ENCODE measurements around the gene TP53BP1. TPM values are rescaled to one million over a fixed set of nuclear protein-coding genes. Genes with fewer than 3 reads are reported as not detected.
A peak's percentile ranks its signal among the peaks of the same experiment; 100 is the strongest.

The TP53BP1 gene
- total and polyA plus RNA-seq, 2 of the 13 experiments (the other 11 are each of a cell fraction or from before 2014, with no cell fraction given): 17.1 to 17.4 TPM

DNA sequence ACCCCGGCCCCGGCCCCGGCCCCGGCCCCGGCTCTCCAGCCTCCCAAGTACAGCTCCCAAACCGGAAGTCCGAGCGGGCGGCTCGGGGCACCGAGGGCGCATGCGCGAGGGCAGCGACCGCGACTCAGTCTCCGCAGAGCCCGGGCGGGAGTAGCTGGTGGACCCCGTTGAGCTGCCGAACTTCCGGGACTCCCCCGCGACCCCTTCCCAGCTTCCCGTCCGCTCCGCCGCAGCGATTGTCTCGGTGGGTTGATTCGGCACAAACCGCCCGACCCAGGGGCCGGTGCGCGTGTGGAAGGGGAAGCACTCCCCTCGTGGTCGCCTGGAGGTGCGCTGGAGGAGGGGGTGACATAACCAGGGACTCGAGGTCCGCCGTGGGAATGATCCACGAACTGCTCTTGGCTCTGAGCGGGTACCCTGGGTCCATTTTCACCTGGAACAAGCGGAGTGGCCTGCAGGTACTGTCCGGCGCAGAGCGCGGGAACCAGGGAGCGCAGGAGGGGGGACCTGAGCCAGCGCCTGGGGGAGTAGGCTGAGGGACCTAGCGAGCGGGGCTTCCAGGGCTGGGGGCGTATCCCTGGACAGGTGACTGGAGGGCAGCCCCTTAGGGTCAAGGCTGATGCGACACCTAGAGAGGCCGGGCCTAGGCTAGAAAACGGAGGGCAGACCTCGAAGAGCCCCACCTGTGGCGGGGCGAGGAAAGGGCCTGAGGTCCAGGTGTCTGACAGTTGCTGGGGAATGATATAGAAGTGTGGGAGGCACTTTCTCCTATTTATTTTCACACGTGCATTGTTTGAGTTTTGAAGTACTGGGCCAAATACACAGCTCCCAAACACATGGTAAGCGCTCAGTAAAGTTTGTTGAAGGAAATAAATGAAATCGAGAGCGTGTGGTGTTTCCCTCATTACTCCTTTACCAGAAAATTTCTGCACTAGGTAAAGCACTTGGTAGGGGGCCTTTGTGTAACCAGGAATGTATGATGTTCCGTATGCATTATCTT is 121.7 kb downstream of the TP53BP1 start, which contains the start of the genes TUBGCP4 and ZSCAN29 (continued):
- TF ChIP-seq, protein P1, sequence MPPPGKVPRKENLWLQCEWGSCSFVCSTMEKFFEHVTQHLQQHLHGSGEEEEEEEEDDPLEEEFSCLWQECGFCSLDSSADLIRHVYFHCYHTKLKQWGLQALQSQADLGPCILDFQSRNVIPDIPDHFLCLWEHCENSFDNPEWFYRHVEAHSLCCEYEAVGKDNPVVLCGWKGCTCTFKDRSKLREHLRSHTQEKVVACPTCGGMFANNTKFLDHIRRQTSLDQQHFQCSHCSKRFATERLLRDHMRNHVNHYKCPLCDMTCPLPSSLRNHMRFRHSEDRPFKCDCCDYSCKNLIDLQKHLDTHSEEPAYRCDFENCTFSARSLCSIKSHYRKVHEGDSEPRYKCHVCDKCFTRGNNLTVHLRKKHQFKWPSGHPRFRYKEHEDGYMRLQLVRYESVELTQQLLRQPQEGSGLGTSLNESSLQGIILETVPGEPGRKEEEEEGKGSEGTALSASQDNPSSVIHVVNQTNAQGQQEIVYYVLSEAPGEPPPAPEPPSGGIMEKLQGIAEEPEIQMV (CRISPR knock-in tag; IDR thresholded peaks at IDR 0.05; ENCODE audit: low read depth): peak; percentile 71; the same call in 1 of the 2 replicates
- no peak for TF ChIP-seq ZNF737 (CRISPR knock-in tag; IDR thresholded peaks at IDR 0.05; ENCODE audit: borderline replicate concordance)
- TF ChIP-seq JARID2 (CRISPR knock-in tag; IDR thresholded peaks at IDR 0.05; ENCODE audit: insufficient replicate concordance): no peak
- no peak for TF ChIP-seq ZNF780A (CRISPR knock-in tag; IDR thresholded peaks at IDR 0.05)
- TF ChIP-seq, protein P2, sequence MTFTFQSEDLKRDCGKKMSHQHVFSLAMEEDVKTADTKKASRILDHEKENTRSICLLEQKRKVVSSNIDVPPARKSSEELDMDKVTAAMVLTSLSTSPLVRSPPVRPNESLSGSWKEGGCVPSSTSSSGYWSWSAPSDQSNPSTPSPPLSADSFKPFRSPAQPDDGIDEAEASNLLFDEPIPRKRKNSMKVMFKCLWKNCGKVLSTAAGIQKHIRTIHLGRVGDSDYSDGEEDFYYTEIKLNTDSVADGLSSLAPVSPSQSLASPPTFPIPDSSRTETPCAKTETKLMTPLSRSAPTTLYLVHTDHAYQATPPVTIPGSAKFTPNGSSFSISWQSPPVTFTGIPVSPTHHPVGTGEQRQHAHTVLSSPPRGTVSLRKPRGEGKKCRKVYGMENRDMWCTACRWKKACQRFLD (CRISPR knock-in tag; IDR thresholded peaks at IDR 0.05; ENCODE audit: borderline replicate concordance): no peak
- TF ChIP-seq RXRB (CRISPR knock-in tag; IDR thresholded peaks at IDR 0.05; ENCODE audit: borderline replicate concordance): no peak
- no peak for TF ChIP-seq NCOR1 (IDR thresholded peaks at IDR 0.05; ENCODE audit: borderline replicate concordance, low read length)
- no peak; the same call in 1 of the 2 replicates for TF ChIP-seq SOX13 (IDR thresholded peaks at IDR 0.05)
- TF ChIP-seq SOX13 (CRISPR knock-in tag; conservative IDR thresholded peaks at IDR 0.05 in 1 of 2, IDR thresholded peaks at IDR 0.05 in 1 of 2): no peak
- peak; percentile 55 for TF ChIP-seq U2AF1 (optimal IDR thresholded peaks at IDR 0.05; ENCODE audit: low read depth, low read length)
- TF ChIP-seq NPAS2 (CRISPR knock-in tag; IDR thresholded peaks at IDR 0.05; ENCODE audit: borderline replicate concordance): no peak
- TF ChIP-seq, protein P3, sequence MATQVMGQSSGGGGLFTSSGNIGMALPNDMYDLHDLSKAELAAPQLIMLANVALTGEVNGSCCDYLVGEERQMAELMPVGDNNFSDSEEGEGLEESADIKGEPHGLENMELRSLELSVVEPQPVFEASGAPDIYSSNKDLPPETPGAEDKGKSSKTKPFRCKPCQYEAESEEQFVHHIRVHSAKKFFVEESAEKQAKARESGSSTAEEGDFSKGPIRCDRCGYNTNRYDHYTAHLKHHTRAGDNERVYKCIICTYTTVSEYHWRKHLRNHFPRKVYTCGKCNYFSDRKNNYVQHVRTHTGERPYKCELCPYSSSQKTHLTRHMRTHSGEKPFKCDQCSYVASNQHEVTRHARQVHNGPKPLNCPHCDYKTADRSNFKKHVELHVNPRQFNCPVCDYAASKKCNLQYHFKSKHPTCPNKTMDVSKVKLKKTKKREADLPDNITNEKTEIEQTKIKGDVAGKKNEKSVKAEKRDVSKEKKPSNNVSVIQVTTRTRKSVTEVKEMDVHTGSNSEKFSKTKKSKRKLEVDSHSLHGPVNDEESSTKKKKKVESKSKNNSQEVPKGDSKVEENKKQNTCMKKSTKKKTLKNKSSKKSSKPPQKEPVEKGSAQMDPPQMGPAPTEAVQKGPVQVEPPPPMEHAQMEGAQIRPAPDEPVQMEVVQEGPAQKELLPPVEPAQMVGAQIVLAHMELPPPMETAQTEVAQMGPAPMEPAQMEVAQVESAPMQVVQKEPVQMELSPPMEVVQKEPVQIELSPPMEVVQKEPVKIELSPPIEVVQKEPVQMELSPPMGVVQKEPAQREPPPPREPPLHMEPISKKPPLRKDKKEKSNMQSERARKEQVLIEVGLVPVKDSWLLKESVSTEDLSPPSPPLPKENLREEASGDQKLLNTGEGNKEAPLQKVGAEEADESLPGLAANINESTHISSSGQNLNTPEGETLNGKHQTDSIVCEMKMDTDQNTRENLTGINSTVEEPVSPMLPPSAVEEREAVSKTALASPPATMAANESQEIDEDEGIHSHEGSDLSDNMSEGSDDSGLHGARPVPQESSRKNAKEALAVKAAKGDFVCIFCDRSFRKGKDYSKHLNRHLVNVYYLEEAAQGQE (IDR thresholded peaks at IDR 0.05; ENCODE audit: borderline replicate concordance in 1 of 2, low read depth in 1 of 2, low read length in 2 of 2): no peak; a peak in 1 of 4 replicates
- TF ChIP-seq ZNF670 (CRISPR knock-in tag; IDR thresholded peaks at IDR 0.05; ENCODE audit: borderline replicate concordance): peak; percentile 77; the same call in 1 of the 2 replicates
- peak; percentile 82 for TF ChIP-seq RXRA (CRISPR knock-in tag; IDR thresholded peaks at IDR 0.05)
- TF ChIP-seq HHEX (CRISPR knock-in tag; IDR thresholded peaks at IDR 0.05): no peak
- TF ChIP-seq MTA3 (CRISPR knock-in tag; IDR thresholded peaks at IDR 0.05): no peak
- no peak for TF ChIP-seq HDAC6 (IDR thresholded peaks at IDR 0.05; ENCODE audit: low read depth, low read length)
- TF ChIP-seq, protein P4, sequence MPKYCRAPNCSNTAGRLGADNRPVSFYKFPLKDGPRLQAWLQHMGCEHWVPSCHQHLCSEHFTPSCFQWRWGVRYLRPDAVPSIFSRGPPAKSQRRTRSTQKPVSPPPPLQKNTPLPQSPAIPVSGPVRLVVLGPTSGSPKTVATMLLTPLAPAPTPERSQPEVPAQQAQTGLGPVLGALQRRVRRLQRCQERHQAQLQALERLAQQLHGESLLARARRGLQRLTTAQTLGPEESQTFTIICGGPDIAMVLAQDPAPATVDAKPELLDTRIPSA (CRISPR knock-in tag; IDR thresholded peaks at IDR 0.05; ENCODE audit: borderline replicate concordance): no peak
- TF ChIP-seq, protein P5, sequence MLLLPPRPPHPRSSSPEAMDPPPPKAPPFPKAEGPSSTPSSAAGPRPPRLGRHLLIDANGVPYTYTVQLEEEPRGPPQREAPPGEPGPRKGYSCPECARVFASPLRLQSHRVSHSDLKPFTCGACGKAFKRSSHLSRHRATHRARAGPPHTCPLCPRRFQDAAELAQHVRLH (CRISPR knock-in tag; IDR thresholded peaks at IDR 0.05; ENCODE audit: borderline replicate concordance, low read depth): no peak
- peak; percentile 42 for TF ChIP-seq ELF3 (CRISPR knock-in tag; IDR thresholded peaks at IDR 0.05)
- peak; percentile 72; the same call in 1 of the 2 replicates for TF ChIP-seq ZNF350 (CRISPR knock-in tag; IDR thresholded peaks at IDR 0.05; ENCODE audit: borderline replicate concordance, low read depth)

Data from HepG2 (cell line).